Kidney capillary endothelial cell (primary cell): ENCODE measurements around the gene NTF3.
A peak's percentile ranks its signal among the peaks of the same experiment; 100 is the strongest.

Experiments
- DNase-seq: peaks from one replicate; pipeline ENCODE4 v3.0.0-alpha.2; 2018; ENCODE audit warnings: low spot score

Gene NTF3

GRCh38 chr12:5432011-5432400 is at the start of gene NTF3:
TSS of gene NTF3 (plus strand) at chr12:5432108. CDS start at chr12:5432325, 217 bp downstream.
- no peak for DNase-seq

GRCh38 chr12:5384015-5384414 is 47.9 kb upstream of the NTF3 start:
- DNase-seq = no peak

- no peak for DNase-seq
These were observed 43.0 kb upstream of the NTF3 start for GRCh38 chr12:5388581-5389535.

GRCh38 chr12:5390174-5390799 is 41.6 kb upstream of the NTF3 start:
- no peak for DNase-seq

GRCh38 chr12:5391653-5392052 is 40.3 kb upstream of the NTF3 start:
- no peak for DNase-seq

- no peak for DNase-seq
These were observed 38.9 kb upstream of the NTF3 start for GRCh38 chr12:5392961-5393360.

- no peak for DNase-seq
These were observed 36.3 kb upstream of the NTF3 start for GRCh38 chr12:5395443-5396271.

GRCh38 chr12:5396541-5396940 is 35.4 kb upstream of the NTF3 start:
- DNase-seq = no peak

- DNase-seq = no peak
These were observed 32.6 kb upstream of the NTF3 start for GRCh38 chr12:5399266-5399665.

GRCh38 chr12:5402009-5402935 is 29.6 kb upstream of the NTF3 start:
- DNase-seq = no peak

- no peak for DNase-seq
These were observed 28.5 kb upstream of the NTF3 start for GRCh38 chr12:5403411-5403810.

GRCh38 chr12:5407034-5407856 is 24.7 kb upstream of the NTF3 start:
- DNase-seq = no peak

- DNase-seq = no peak
These were observed 22.3 kb upstream of the NTF3 start for GRCh38 chr12:5409619-5410018.

- no peak for DNase-seq
These were observed 15.3 kb upstream of the NTF3 start for GRCh38 chr12:5416571-5416970.

GRCh38 chr12:5417500-5417899 is 14.4 kb upstream of the NTF3 start:
- no peak for DNase-seq

GRCh38 chr12:5428332-5429221 is 3.3 kb upstream of the NTF3 start:
- peak; percentile 38 for DNase-seq

GRCh38 chr12:5429741-5430557 is 2.0 kb upstream of the NTF3 start:
- DNase-seq = no peak
